Measurements from ENCODE around the gene CKMT2.

- TF ChIP-seq CEBPB (IDR thresholded peaks at IDR 0.05; ENCODE audit: low read depth, low read length) (no peak), MAZ (IDR thresholded peaks at IDR 0.05; ENCODE audit: borderline replicate concordance, low read depth, low read length) (no peak), CTCF (conservative IDR thresholded peaks at IDR 0.05; ENCODE audit: low read depth, low read length) (no peak), RAD21 (IDR thresholded peaks at IDR 0.05; ENCODE audit: low read length) (no peak), SMC3 (IDR thresholded peaks at IDR 0.05; ENCODE audit: low read depth, low read length) (no peak), POLR2A (IDR thresholded peaks at IDR 0.05; ENCODE audit: low read depth, low read length) (no peak), BHLHE40 (IDR thresholded peaks at IDR 0.05; ENCODE audit: low read depth, low read length) (no peak), USF2 (IDR thresholded peaks at IDR 0.05; ENCODE audit: low read depth, low read length) (no peak), RFX5 (IDR thresholded peaks at IDR 0.05; ENCODE audit: low read depth, low read length) (no peak), FOS (IDR thresholded peaks at IDR 0.05; ENCODE audit: low read depth, low read length) (no peak), NFE2L2 (IDR thresholded peaks at IDR 0.05; ENCODE audit: low read depth, low read length) (no peak)
Observed at GRCh38 chr5:81249240-81249639, 16.1 kb downstream of the CKMT2 start.

Measured in IMR-90 (cell line).